Body of pancreas (tissue), 4 donors: ENCODE measurements around the gene ANXA6.

Experiments used
- POLR2A ChIP-seq, 3 donors: fragments of 450-650 bp; IDR thresholded peaks; one replicate each; pipeline ENCODE4 v1.6.1; 2016; ENCODE audit warnings: antibody characterized with exemption in 3 of 3, mild to moderate bottlenecking in 2 of 3
- TF ChIP-seq, protein P1 (sequence below), 7 experiments: fragments of 450-650 bp in 4 of 7; fragments of 200-600 bp in 3 of 7; sonication (generic) in 3 of 7; IDR thresholded peaks; one replicate each; pipeline ENCODE4 v1.5.1; 2016 to 2019; ENCODE audit warnings: antibody characterized with exemption in 7 of 7

DNA sequence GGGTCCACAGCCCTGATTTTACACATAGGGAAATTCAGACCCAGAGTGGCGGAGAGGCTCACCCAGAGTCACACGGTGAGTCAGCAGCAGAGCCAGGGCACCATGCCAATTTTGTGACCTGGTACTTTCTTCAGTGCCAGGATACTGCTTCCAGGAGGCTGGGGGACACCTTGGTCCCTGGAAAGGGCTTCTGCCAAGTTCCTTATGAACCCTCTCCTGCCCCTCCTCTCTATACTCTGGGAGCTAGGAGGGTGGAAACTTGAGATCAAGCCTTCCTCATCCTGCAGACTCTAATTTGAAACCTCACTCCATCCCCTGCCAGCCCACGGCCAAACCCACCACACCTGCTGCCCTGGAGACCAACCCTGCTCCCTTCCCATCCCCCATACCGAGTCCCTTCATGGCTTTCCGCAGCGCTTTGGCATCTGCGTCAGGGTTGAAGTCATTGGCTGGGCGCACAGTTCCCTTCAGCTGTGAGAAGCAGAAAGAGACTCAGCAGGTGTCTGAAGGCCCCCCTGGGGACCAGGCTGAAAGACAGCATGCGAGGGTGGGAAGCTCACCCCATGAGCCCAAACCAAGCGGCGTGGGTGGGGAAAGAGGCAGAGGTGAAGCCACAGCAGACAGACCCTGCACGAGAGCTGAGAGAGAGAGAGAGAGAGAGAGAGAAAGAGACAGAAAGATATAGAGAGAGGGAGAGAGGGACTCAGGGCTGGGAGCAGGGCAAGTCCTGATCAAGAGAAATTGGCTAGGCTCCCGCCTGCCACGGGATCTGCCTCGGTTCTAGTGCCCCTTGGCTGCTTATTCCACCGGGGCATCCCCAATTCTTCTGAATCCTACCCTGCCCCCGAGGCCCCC lies 33.5 kb downstream of the ANXA6 start:
- TF ChIP-seq, protein P1, sequence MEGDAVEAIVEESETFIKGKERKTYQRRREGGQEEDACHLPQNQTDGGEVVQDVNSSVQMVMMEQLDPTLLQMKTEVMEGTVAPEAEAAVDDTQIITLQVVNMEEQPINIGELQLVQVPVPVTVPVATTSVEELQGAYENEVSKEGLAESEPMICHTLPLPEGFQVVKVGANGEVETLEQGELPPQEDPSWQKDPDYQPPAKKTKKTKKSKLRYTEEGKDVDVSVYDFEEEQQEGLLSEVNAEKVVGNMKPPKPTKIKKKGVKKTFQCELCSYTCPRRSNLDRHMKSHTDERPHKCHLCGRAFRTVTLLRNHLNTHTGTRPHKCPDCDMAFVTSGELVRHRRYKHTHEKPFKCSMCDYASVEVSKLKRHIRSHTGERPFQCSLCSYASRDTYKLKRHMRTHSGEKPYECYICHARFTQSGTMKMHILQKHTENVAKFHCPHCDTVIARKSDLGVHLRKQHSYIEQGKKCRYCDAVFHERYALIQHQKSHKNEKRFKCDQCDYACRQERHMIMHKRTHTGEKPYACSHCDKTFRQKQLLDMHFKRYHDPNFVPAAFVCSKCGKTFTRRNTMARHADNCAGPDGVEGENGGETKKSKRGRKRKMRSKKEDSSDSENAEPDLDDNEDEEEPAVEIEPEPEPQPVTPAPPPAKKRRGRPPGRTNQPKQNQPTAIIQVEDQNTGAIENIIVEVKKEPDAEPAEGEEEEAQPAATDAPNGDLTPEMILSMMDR (IDR thresholded peaks at IDR 0.05): no peak
- TF ChIP-seq POLR2A (IDR thresholded peaks at IDR 0.05): no peak
